ENCODE data around the gene UMODL1.

The UMODL1 gene

GRCh38 chr21:42049578-42050430 lies 21.3 kb upstream of the UMODL1 start:
- ChIA-PET POLR2A (no interaction called here), CTCF (interaction anchor here (0.7 to 0.8 kb wide), 2 partner anchors 68 to 209 kb away, joined by 3 read pairs; no protein-coding TSS in a partner anchor)
- no peaks in the 10 kb centered on the region for H3K4me1 ChIP-seq (ENCODE audit: control insufficient read depth, insufficient read depth, low read length)
- no peaks in the 10 kb centered on the region for H3K36me3 ChIP-seq (ENCODE audit: control insufficient read depth in 2 of 2, insufficient read depth in 1 of 2, low read length in 2 of 2)
- no peak overlapping the region for H3K4me3 ChIP-seq (ENCODE audit: low read depth, low read length)
- H3K9me3 ChIP-seq (ENCODE audit: control insufficient read depth, insufficient read depth, low read depth, low read length): no peaks in the 10 kb centered on the region
- H3K27ac ChIP-seq (ENCODE audit: extremely low read depth, low read depth, low read length): no peak overlapping the region
- TF ChIP-seq OSR2 (tag by site-specific recombination; IDR thresholded peaks at IDR 0.05) (no peak), ZNF394 (tag by site-specific recombination; IDR thresholded peaks at IDR 0.05; ENCODE audit: borderline replicate concordance) (no peak), ZNF155 (tag by site-specific recombination; IDR thresholded peaks at IDR 0.05) (no peak), ZNF513 (tag by site-specific recombination; IDR thresholded peaks at IDR 0.05) (no peak), ZNF354C (tag by site-specific recombination; IDR thresholded peaks at IDR 0.05; ENCODE audit: borderline replicate concordance, low read depth) (no peak), ZNF558 (tag by site-specific recombination; IDR thresholded peaks at IDR 0.05) (no peak), ZFHX2 (tag by site-specific recombination; conservative IDR thresholded peaks at IDR 0.05) (no peak), YY1 (tag by site-specific recombination; IDR thresholded peaks at IDR 0.05) (no peak), ZNF311 (tag by site-specific recombination; IDR thresholded peaks at IDR 0.05; ENCODE audit: borderline replicate concordance) (no peak), ZNF157 (tag by site-specific recombination; IDR thresholded peaks at IDR 0.05) (no peak), ZNF274 (IDR thresholded peaks at IDR 0.05; ENCODE audit: low read length) (no peak), ZNF274 (tag by site-specific recombination; IDR thresholded peaks at IDR 0.05; ENCODE audit: borderline replicate concordance) (no peak), ZNF785 (tag by site-specific recombination; IDR thresholded peaks at IDR 0.05) (no peak), IKZF3 (tag by site-specific recombination; IDR thresholded peaks at IDR 0.05) (no peak), SCRT2 (tag by site-specific recombination; IDR thresholded peaks at IDR 0.05) (no peak), TSHZ1 (tag by site-specific recombination; IDR thresholded peaks at IDR 0.05; ENCODE audit: borderline replicate concordance) (no peak), ZEB2 (tag by site-specific recombination; IDR thresholded peaks at IDR 0.05) (no peak), ZNF473 (tag by site-specific recombination; IDR thresholded peaks at IDR 0.05) (no peak), ZNF19 (tag by site-specific recombination; IDR thresholded peaks at IDR 0.05; ENCODE audit: low read depth) (no peak)

GRCh38 chr21:42051788-42052187 lies 19.3 kb upstream of the UMODL1 start:
- Histone ChIP-seq H3K27ac (ENCODE audit: extremely low read depth, low read depth, low read length) (no peak overlapping the region), H3K36me3 (ENCODE audit: control insufficient read depth in 2 of 2, insufficient read depth in 1 of 2, low read length in 2 of 2) (no peaks in the 10 kb centered on the region), H3K9me3 (ENCODE audit: control insufficient read depth, insufficient read depth, low read depth, low read length) (no peaks in the 10 kb centered on the region), H3K4me1 (ENCODE audit: control insufficient read depth, insufficient read depth, low read length) (no peaks in the 10 kb centered on the region), H3K4me3 (ENCODE audit: low read depth, low read length) (no peak overlapping the region)
- ChIA-PET CTCF (no interaction called here), POLR2A (no interaction called here)
- TF ChIP-seq SP3 (tag by site-specific recombination; IDR thresholded peaks at IDR 0.05) (no peak), ZNF707 (tag by site-specific recombination; IDR thresholded peaks at IDR 0.05) (no peak), ZNF184 (tag by site-specific recombination; IDR thresholded peaks at IDR 0.05) (no peak), YY1 (tag by site-specific recombination; IDR thresholded peaks at IDR 0.05) (no peak), GLI2 (tag by site-specific recombination; IDR thresholded peaks at IDR 0.05; ENCODE audit: borderline replicate concordance, low read depth) (no peak), ZSCAN18 (tag by site-specific recombination; IDR thresholded peaks at IDR 0.05) (no peak), SP2 (tag by site-specific recombination; IDR thresholded peaks at IDR 0.05) (no peak), HOXC10 (CRISPR knock-in tag; IDR thresholded peaks at IDR 0.05) (no peak), ZNF157 (tag by site-specific recombination; IDR thresholded peaks at IDR 0.05) (no peak), ZNF513 (tag by site-specific recombination; IDR thresholded peaks at IDR 0.05) (no peak), ZSCAN23 (tag by site-specific recombination; IDR thresholded peaks at IDR 0.05) (no peak), ZNF324 (tag by site-specific recombination; IDR thresholded peaks at IDR 0.05) (no peak), ZNF121 (tag by site-specific recombination; IDR thresholded peaks at IDR 0.05) (no peak)

Data from HEK293 (cell line).